ENCODE results near the gene MSANTD4.
"Not testable (repeated sequence)": the region's sequence is repeated elsewhere in the genome, so short reads cannot be mapped to it uniquely, and the experiment has no call there.

Gene MSANTD4

DNA sequence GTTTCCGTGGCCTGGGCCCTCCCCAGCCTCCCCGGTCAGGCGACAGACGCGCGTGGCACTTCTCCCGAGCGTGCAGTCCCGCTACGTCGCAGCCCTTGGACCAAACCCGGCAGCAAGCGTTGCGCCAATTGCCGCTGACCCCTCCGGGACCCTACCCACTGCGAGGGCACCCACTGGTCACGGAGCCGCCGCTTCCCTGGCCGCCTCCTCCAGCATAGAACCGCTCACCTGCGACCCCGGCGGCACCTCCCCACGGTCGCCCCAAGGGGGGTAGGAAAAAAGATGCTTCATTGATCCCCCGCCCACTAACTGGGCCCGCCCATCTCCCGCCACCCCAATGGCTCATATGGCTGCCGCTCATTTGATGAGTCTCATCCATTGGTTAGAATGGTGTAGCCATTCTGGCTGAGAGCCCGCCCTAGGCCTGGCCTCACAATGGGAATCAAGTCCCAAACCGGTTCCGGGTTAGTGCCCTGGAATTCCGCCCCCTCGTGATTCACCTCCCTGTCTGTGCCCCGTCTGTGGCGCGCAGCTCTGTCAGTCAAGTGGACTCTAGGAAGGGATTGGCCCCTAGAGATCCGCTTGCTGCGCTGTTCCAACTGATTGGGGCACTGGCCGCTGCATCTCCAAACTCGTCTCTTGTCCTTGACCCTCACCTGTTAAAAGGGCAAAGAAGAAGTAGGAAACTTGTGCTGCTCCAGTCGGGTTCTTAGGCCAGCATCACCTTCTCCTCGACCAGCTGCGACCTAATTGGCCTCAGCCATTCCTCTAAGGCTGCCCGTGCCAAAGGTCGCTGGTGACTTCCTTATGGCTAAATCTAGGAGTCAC lies at the start of gene MSANTD4:
TSS of gene MSANTD4 (minus strand) at position 274 of the 828 bp plus-strand sequence. CDS start 11,323 bp downstream, outside the sequence.
- Histone ChIP-seq H3K27ac (peak within 1 kb of the TSS; percentile 66 to 88 (median 81)), H4K20me1 (peaks cover 0 to under 1% (median 0%) of the 10 kb centered on the region in 11 experiments; a peak in 4 of 22 replicates), H3K9ac (peak within 1 kb of the TSS; percentile 77 to 88 (median 85)), H3K36me3 (peaks cover 0 to 17% (median 5%) of the 10 kb centered on the region in 11 experiments; a peak in 6 of 22 replicates), H3K27me3 (no peaks in the 10 kb centered on the region), H3K9me3 (replicated peaks in 1 of 11) (peaks cover 0 to 6% (median 0%) of the 10 kb centered on the region in 11 experiments; a peak in 3 of 22 replicates), H3K4me3 (peak within 1 kb of the TSS; percentile 74 to 95 (median 90)), H3K4me1 (peaks cover 12 to 33% (median 24%) of the 10 kb centered on the region in 10 experiments), H3K4me2 (peak within 1 kb of the TSS; percentile 72 to 94 (median 84))
- TF ChIP-seq Cebpa-rat (IDR thresholded peaks at IDR 0.05): no peak

DNA sequence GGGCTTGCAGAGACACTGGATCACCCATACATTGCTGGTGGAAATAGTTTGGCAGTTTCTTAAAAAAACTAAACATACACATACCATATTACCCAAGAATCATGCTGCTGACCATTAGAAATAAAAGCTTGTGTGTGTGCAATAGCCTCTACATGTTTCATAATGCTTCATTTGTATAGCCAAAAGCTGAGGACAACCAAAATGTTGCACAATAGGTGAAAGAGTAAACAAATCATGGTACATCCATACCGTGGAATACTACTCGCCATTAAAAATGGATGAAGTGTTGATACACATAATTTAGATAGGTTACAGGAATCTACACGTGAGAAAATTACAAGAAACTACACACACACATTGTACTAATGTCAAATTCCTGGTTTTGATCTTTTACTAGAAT lies 48.6 kb upstream of the MSANTD4 start:
- no peak overlapping the region for H3K27ac ChIP-seq
- H3K4me1 ChIP-seq: peaks cover 0 to 3% (median 1%) of the 10 kb centered on the region in 10 experiments; a peak in 5 of 20 replicates
- H3K4me3 ChIP-seq: no peak overlapping the region
- no peaks in the 10 kb centered on the region for H3K27me3 ChIP-seq
- no peak overlapping the region for H3K9ac ChIP-seq
- peak in 1 of 11 experiments; percentile 37; a peak in 2 of 22 replicates for TF ChIP-seq Cebpa-rat (IDR thresholded peaks at IDR 0.05)
- H3K4me2 ChIP-seq: no peak overlapping the region
- no peaks in the 10 kb centered on the region for H4K20me1 ChIP-seq
- peaks cover 0 to 12% (median 0%) of the 10 kb centered on the region in 11 experiments; a peak in 4 of 22 replicates for H3K36me3 ChIP-seq
- no peaks in the 10 kb centered on the region for H3K9me3 ChIP-seq (replicated peaks in 1 of 11)

- no peaks in the 10 kb centered on the region for H4K20me1 ChIP-seq
- no peak overlapping the region for H3K4me2 ChIP-seq
- H3K4me1 ChIP-seq: peaks cover 0 to 5% (median 0%) of the 10 kb centered on the region in 10 experiments; a peak in 1 of 20 replicates
- peaks cover 0 to 16% (median 4%) of the 10 kb centered on the region in 11 experiments; a peak in 9 of 22 replicates for H3K36me3 ChIP-seq
- no peak overlapping the region for H3K9ac ChIP-seq
- H3K27ac ChIP-seq: no peak overlapping the region
- no peaks in the 10 kb centered on the region for H3K27me3 ChIP-seq
- peaks cover 0 to 4% (median 0%) of the 10 kb centered on the region in 11 experiments; a peak in 1 of 22 replicates for H3K9me3 ChIP-seq (replicated peaks in 1 of 11)
- H3K4me3 ChIP-seq: no peak overlapping the region
- no peak for TF ChIP-seq Cebpa-rat (IDR thresholded peaks at IDR 0.05)
Observed at GRCh38 chr11:106063009-106063408, 41.0 kb upstream of the MSANTD4 start.

DNA sequence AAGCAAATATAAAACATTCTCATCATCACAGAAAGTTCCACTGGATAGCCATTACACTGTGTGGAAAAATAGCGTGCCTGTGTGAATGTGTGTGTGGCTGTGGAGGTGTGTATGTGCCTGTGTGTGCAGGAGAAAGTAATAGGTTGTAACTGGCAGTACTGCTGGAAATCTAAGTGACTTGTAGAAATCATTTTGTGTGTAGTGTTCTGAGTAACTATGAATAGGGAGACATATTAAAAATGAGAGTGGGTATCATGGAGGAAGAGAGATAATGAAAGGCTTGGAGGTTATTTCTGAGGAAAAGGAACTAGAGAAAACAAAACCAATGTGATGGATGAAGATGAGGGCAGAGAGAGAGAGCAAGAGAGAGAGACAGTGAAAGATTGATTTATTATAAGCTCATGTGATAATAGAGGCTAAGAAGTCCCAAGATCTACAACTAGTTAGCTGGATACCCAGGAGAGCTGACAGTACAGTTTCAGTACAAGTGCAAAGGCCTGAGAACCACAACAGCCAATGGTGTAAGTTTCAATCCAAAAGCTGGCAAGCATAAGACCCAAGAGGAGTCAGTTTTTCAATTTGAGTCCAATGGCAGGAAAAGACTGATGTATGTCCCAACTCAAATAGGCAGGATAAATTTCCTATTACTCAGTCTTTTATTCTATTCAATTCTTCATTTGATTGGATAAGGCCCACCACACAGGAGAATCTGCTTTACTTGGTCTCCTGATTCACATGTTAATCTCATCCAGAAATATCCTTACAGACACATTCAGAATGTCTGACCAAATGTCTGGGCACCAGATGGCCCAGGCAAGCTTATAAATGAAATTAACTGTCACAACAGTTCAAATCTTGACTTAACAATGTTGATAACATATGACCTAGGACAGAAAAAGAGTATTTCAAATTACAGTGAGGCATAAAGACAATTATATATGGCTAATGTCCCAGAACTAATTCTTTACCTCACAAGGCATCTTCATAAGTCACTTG lies 40.2 kb upstream of the MSANTD4 start:
- Histone ChIP-seq H3K4me1 (peaks cover 0 to 5% (median 0%) of the 10 kb centered on the region in 10 experiments; a peak in 1 of 20 replicates), H3K4me2 (no peak overlapping the region), H3K9ac (no peak overlapping the region), H4K20me1 (no peaks in the 10 kb centered on the region), H3K27me3 (no peaks in the 10 kb centered on the region), H3K4me3 (no peak overlapping the region), H3K9me3 (replicated peaks in 1 of 11) (peaks cover 0 to 4% (median 0%) of the 10 kb centered on the region in 11 experiments; a peak in 1 of 22 replicates), H3K36me3 (peaks cover 0 to 22% (median 4%) of the 10 kb centered on the region in 11 experiments; a peak in 9 of 22 replicates), H3K27ac (no peak overlapping the region)
- no peak for TF ChIP-seq Cebpa-rat (IDR thresholded peaks at IDR 0.05)

- no peaks in the 10 kb centered on the region for H3K27me3 ChIP-seq
- H3K27ac ChIP-seq: no peak overlapping the region
- peaks cover 0 to 5% (median 0%) of the 10 kb centered on the region in 10 experiments; a peak in 1 of 20 replicates for H3K4me1 ChIP-seq
- H3K4me3 ChIP-seq: no peak overlapping the region
- no peak overlapping the region for H3K4me2 ChIP-seq
- peaks cover 0 to 17% (median 4%) of the 10 kb centered on the region in 11 experiments; a peak in 8 of 22 replicates for H3K36me3 ChIP-seq
- H3K9me3 ChIP-seq (replicated peaks in 1 of 11): peaks cover 0 to 4% (median 0%) of the 10 kb centered on the region in 11 experiments; a peak in 1 of 22 replicates
- no peak overlapping the region for H3K9ac ChIP-seq
- H4K20me1 ChIP-seq: no peaks in the 10 kb centered on the region
- TF ChIP-seq Cebpa-rat (IDR thresholded peaks at IDR 0.05): no peak
Observed at GRCh38 chr11:106061249-106061784, 39.3 kb upstream of the MSANTD4 start.

- Histone ChIP-seq H3K4me3 (no peak overlapping the region), H3K9me3 (replicated peaks in 1 of 11) (peaks cover 0 to 4% (median 0%) of the 10 kb centered on the region in 11 experiments; a peak in 1 of 22 replicates), H3K27ac (no peak overlapping the region), H4K20me1 (no peaks in the 10 kb centered on the region), H3K9ac (no peak overlapping the region), H3K4me1 (peaks cover 0 to 5% (median 0%) of the 10 kb centered on the region in 10 experiments; a peak in 1 of 20 replicates), H3K36me3 (peaks cover 0 to 17% (median 4%) of the 10 kb centered on the region in 11 experiments; a peak in 8 of 22 replicates), H3K4me2 (no peak overlapping the region), H3K27me3 (no peaks in the 10 kb centered on the region)
- no peak for TF ChIP-seq Cebpa-rat (IDR thresholded peaks at IDR 0.05)
Observed at GRCh38 chr11:106059617-106060016, 37.6 kb upstream of the MSANTD4 start.

- not testable (repeated sequence) for H3K4me2 ChIP-seq; H3K9ac ChIP-seq; H3K4me1 ChIP-seq; H3K4me3 ChIP-seq; H3K9me3 ChIP-seq (replicated peaks in 1 of 11); H4K20me1 ChIP-seq; H3K27me3 ChIP-seq; H3K27ac ChIP-seq
- peaks cover 0 to 17% (median 4%) of the 10 kb centered on the region in 11 experiments; a peak in 8 of 22 replicates for H3K36me3 ChIP-seq
Observed at GRCh38 chr11:106058377-106058776, 36.3 kb upstream of the MSANTD4 start.

DNA sequence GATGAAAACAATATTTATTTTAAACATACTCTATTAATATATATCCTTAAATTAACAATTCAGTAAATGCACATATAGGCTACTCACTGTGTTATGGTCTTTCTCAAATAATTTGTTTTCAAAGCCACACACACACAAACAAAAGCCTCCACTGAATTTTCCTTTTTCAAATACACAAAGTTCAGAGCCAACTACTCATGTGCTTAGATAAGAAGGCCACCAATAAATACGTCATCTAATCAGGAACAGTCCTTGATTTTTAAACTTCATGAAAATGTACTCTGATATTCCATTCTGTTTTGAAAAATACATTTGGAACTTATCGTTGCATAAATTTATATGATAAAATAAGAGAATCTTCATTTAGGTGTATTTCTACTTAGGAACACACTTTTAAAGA lies 29.1 kb upstream of the MSANTD4 start:
- no peak overlapping the region for H3K27ac ChIP-seq
- H3K4me1 ChIP-seq: no peaks in the 10 kb centered on the region
- no peaks in the 10 kb centered on the region for H4K20me1 ChIP-seq
- no peaks in the 10 kb centered on the region for H3K27me3 ChIP-seq
- no peaks in the 10 kb centered on the region for H3K9me3 ChIP-seq (replicated peaks in 1 of 11)
- H3K4me2 ChIP-seq: no peak overlapping the region
- H3K9ac ChIP-seq: no peak overlapping the region
- TF ChIP-seq Cebpa-rat (IDR thresholded peaks at IDR 0.05): no peak
- H3K4me3 ChIP-seq: no peak overlapping the region
- no peaks in the 10 kb centered on the region for H3K36me3 ChIP-seq
